PC-9 (cell line): Measurements from ENCODE around the gene CYTH2. TPM values are rescaled to one million over a fixed set of nuclear protein-coding genes. Genes with fewer than 3 reads are reported as not detected.

Experiments used
- BruUV-seq: library from RNA; stranded (reverse); fragments of 400-500 nt; replicated peaks from 2 replicates; lab custom pipeline; 2021; lab: Mats Ljungman, UMichigan
- CTCF ChIA-PET: fragments of 300-600 bp; sonication (Branson Sonifier 250); formaldehyde crosslinking; loops from one replicate; lab custom pipeline; 2022; ENCODE audit warnings: antibody characterized with exemption; lab: Charles Lee
- POLR2A ChIA-PET: fragments of 300-600 bp; sonication (Branson Sonifier 250); formaldehyde crosslinking; loops from one replicate; lab custom pipeline; 2022; ENCODE audit warnings: antibody characterized with exemption; ENCODE audit not compliant: unreplicated experiment; lab: Charles Lee
- DNase-seq, 2 experiments: peaks; one replicate each; pipeline versions ENCODE4 v3.0.0 to v3.0.0-alpha.2; 2015 to 2022; ENCODE audit warnings: mixed read lengths in 1 of 2
- H2AFZ ChIP-seq: fragments of 200-600 bp; sonication (generic); 2 replicates; pipeline ENCODE4 v1.8.1; 2017; ENCODE audit warnings: antibody characterized with exemption
- H3F3A ChIP-seq: fragments of 200-600 bp; sonication (generic); 2 replicates; pipeline ENCODE4 v1.8.1; 2017; ENCODE audit warnings: antibody characterized with exemption, mild to moderate bottlenecking, low read depth; ENCODE audit not compliant: insufficient read depth
- H3K27ac ChIP-seq: fragments of 200-600 bp; sonication (generic); 2 replicates; pipeline ENCODE4 v1.6.1; 2016; ENCODE audit warnings: mixed run types
- H3K27me3 ChIP-seq: fragments of 200-600 bp; sonication (generic); 2 replicates; pipeline ENCODE4 v1.6.1; 2016; ENCODE audit warnings: low read depth, mixed run types; ENCODE audit not compliant: insufficient read depth
- H3K36me3 ChIP-seq: fragments of 200-600 bp; sonication (generic); 2 replicates; pipeline ENCODE4 v1.6.1; 2016; ENCODE audit warnings: low read depth, mixed run types
- H3K4me1 ChIP-seq: fragments of 200-600 bp; sonication (generic); replicated peaks from 2 replicates; pipeline ENCODE4 v1.6.1; 2016; ENCODE audit warnings: mixed run types; ENCODE audit not compliant: insufficient read depth
- H3K4me2 ChIP-seq: fragments of 200-600 bp; sonication (generic); 2 replicates; pipeline ENCODE4 v1.6.1; 2017; ENCODE audit warnings: mixed run types
- H3K4me3 ChIP-seq: fragments of 200-600 bp; sonication (generic); 2 replicates; pipeline ENCODE4 v1.6.1; 2016; ENCODE audit warnings: mixed run types
- H3K79me2 ChIP-seq: fragments of 200-600 bp; sonication (generic); 2 replicates; pipeline ENCODE4 v1.6.1; 2017; ENCODE audit warnings: low read depth, mixed run types
- H3K9me2 ChIP-seq: fragments of 200-600 bp; sonication (generic); 2 replicates; pipeline ENCODE4 v1.8.1; 2017; ENCODE audit warnings: mild to moderate bottlenecking; ENCODE audit not compliant: insufficient read depth
- H3K9me3 ChIP-seq: fragments of 200-600 bp; sonication (generic); 2 replicates; pipeline ENCODE4 v1.8.1; 2016; ENCODE audit warnings: low read depth; ENCODE audit not compliant: insufficient read depth
- H4K20me1 ChIP-seq: fragments of 200-600 bp; sonication (generic); 2 replicates; pipeline ENCODE4 v1.8.1; 2017; ENCODE audit not compliant: insufficient read depth
- CTCF ChIP-seq: fragments of 200-600 bp; sonication (generic); conservative IDR thresholded peaks from 2 replicates; pipeline ENCODE4 v1.6.1; 2017; ENCODE audit warnings: mixed run types, antibody characterized with exemption, mild to moderate bottlenecking, moderate library complexity
- EZH2 ChIP-seq: fragments of 200-600 bp; sonication (generic); IDR thresholded peaks from 2 replicates; pipeline ENCODE4 v1.8.0; 2017; ENCODE audit warnings: antibody characterized with exemption, low read depth
- intact Hi-C: fragments of 100-400 bp; cut with micrococcal nuclease; formaldehyde crosslinking; loops from one replicate; pipeline ENCODE4 v1.10.0; 2022; ENCODE audit not compliant: unreplicated experiment
- total RNA-seq: library from RNA; stranded (reverse); gene quantifications from 2 replicates; pipeline ENCODE4 v1.2.3, GENCODE V29; 2021

The CYTH2 gene
- total RNA-seq, 1 experiment from 2014 or later, result 74.4 TPM

GRCh38 chr19:48445256-48445605, 23.9 kb upstream of the CYTH2 start:
- H3K79me2 ChIP-seq, result peaks cover 34% of the 10 kb centered on the region
- DNase-seq, result peak; percentile 65 to 87
- H3K4me1 ChIP-seq, result peaks cover 23% of the 10 kb centered on the region; the same call in 1 of the 2 replicates
- peak overlapping the region; percentile 100 for H3K4me2 ChIP-seq
- no peaks in the 10 kb centered on the region for H3K27me3 ChIP-seq
- H4K20me1 ChIP-seq, result no peaks in the 10 kb centered on the region; the same call in 1 of the 2 replicates
- peaks cover 24% of the 10 kb centered on the region for H3K36me3 ChIP-seq
- no peaks in the 10 kb centered on the region for H3K9me3 ChIP-seq
- CTCF ChIA-PET, result interaction anchor here (0.7 to 1.9 kb wide), 3 partner anchors 45 to 139 kb away, joined by 4 to 7 read pairs (median 4); partner anchors contain the start of gene KDELR1
- H3K9me2 ChIP-seq, result no peaks in the 10 kb centered on the region
- H3K27ac ChIP-seq, result peak overlapping the region; percentile 78
- peak overlapping the region; percentile 92 for H3K4me3 ChIP-seq
- peak; percentile 77 for TF ChIP-seq CTCF
- no peak for TF ChIP-seq EZH2
- peaks cover 33% of the 10 kb centered on the region for H3F3A ChIP-seq
- peak overlapping the region; percentile 77; the same call in 1 of the 2 replicates for H2AFZ ChIP-seq
- POLR2A ChIA-PET, result interaction anchor here (0.6 kb wide), 1 partner anchor 54 kb away, joined by 9 read pairs; the partner anchor contains the start of gene KDELR1
- BruUV-seq, result TSS peak; percentile 73
- intact Hi-C loops, result loop anchor here (1.0 to 2.0 kb wide), 3 partner anchors 24 to 124 kb away; partner anchors contain the start of gene CYTH2

- Histone ChIP-seq H4K20me1 (no peaks in the 10 kb centered on the region; the same call in 1 of the 2 replicates), H3K4me3 (peak within 1 kb of the TSS; percentile 92), H3K4me1 (peaks cover 23% of the 10 kb centered on the region; the same call in 1 of the 2 replicates), H3K4me2 (peak within 1 kb of the TSS; percentile 100), H3K79me2 (peaks cover 34% of the 10 kb centered on the region), H3K36me3 (peaks cover 25% of the 10 kb centered on the region), H3K9me2 (no peaks in the 10 kb centered on the region), H3K27me3 (no peaks in the 10 kb centered on the region), H3K9me3 (no peaks in the 10 kb centered on the region), H3K27ac (peak within 1 kb of the TSS; percentile 78), H3F3A (peaks cover 30% of the 10 kb centered on the region), H2AFZ (peak within 1 kb of the TSS; percentile 77)
- TF ChIP-seq EZH2, result no peak
- peak; percentile 54; the same call in 1 of the 2 replicates for TF ChIP-seq CTCF
- DNase-seq, result peak; percentile 87 to 95
- ChIA-PET CTCF (interaction anchor here (0.7 to 1.9 kb wide), 3 partner anchors 44 to 138 kb away, joined by 4 to 7 read pairs (median 4); partner anchors contain the start of gene KDELR1), POLR2A (interaction anchor here (0.6 kb wide), 1 partner anchor 125 kb away, joined by 8 read pairs; no protein-coding TSS in a partner anchor)
- intact Hi-C loops, result loop anchor here (1.0 to 2.0 kb wide), 3 partner anchors 23 to 125 kb away; partner anchors contain the start of gene CYTH2
- BruUV-seq, result no TSS peak
Observed at GRCh38 chr19:48445606-48446481, 23.3 kb upstream of the CYTH2 start, which contains the start of gene GRWD1. Gene GRWD1 (plus strand): TSS chr19:48445983. CDS start chr19:48446006, 23 bp downstream.

GRCh38 chr19:48446579-48446978, 22.6 kb upstream of the CYTH2 start:
- POLR2A ChIA-PET, result no interaction called here
- CTCF ChIA-PET, result interaction anchor here (1.9 kb wide), 1 partner anchor 138 kb away, joined by 7 read pairs; no protein-coding TSS in a partner anchor
- intact Hi-C loops, result no loop called here
- Histone ChIP-seq H3K36me3 (peaks cover 30% of the 10 kb centered on the region), H3K27ac (peak overlapping the region; percentile 78), H3K4me3 (peak overlapping the region; percentile 92), H3K27me3 (no peaks in the 10 kb centered on the region), H3K4me1 (peaks cover 26% of the 10 kb centered on the region; the same call in 1 of the 2 replicates), H3F3A (peaks cover 38% of the 10 kb centered on the region), H3K9me3 (no peaks in the 10 kb centered on the region), H4K20me1 (no peaks in the 10 kb centered on the region; the same call in 1 of the 2 replicates), H2AFZ (no peak overlapping the region; the same call in 1 of the 2 replicates), H3K4me2 (peak overlapping the region; percentile 100), H3K79me2 (peaks cover 34% of the 10 kb centered on the region), H3K9me2 (no peaks in the 10 kb centered on the region)
- BruUV-seq, result TSS peak; percentile 47
- no peak for DNase-seq
- TF ChIP-seq CTCF (no peak), EZH2 (no peak)
